ENCODE data around the gene KRT17.
"Not testable (repeated sequence)": the region's sequence is repeated elsewhere in the genome, so short reads cannot be mapped to it uniquely, and the experiment has no call there.

KRT17 gene

DNA sequence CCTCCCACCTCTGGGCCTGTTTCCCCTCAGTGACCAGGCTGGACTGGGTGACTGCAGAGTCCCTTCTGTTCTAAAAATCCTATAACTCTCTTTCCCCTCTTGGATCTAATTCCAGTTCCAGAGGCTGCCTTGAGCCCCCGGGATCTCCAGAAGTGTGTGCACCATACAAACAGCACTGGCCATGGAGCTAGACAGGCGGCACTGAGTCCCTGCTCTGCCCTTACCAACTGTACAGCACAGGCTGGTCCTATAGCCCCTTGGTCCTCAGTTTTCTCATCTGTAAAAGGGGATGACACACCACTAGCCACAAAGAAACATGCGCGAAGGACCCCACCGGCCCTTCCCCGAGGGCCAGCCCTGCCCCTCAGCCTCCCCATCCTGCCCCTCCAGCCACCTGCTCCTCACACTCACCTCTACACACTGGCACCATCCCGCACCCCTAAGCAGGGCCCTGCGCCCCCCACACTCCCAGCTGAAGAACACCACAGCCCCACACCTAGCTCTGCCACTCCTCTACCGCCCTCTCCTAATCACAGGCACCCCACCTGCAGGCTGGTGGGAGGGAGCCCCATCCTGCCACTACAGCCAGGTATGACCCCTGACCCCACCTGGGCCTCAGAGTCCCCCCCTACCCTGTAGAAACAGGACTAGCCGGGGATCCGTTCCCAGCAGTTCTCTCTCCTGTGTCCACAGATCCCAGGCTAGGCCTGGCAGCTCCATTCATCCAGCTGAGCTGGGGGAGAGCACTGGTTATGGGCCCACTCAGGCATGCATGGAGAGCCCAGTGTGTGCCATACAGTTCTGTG lies 10.9 kb downstream of the KRT17 start:
- no peak for DNase-seq
- intact Hi-C loops (cut with DNase I), result no loop called here

DNA sequence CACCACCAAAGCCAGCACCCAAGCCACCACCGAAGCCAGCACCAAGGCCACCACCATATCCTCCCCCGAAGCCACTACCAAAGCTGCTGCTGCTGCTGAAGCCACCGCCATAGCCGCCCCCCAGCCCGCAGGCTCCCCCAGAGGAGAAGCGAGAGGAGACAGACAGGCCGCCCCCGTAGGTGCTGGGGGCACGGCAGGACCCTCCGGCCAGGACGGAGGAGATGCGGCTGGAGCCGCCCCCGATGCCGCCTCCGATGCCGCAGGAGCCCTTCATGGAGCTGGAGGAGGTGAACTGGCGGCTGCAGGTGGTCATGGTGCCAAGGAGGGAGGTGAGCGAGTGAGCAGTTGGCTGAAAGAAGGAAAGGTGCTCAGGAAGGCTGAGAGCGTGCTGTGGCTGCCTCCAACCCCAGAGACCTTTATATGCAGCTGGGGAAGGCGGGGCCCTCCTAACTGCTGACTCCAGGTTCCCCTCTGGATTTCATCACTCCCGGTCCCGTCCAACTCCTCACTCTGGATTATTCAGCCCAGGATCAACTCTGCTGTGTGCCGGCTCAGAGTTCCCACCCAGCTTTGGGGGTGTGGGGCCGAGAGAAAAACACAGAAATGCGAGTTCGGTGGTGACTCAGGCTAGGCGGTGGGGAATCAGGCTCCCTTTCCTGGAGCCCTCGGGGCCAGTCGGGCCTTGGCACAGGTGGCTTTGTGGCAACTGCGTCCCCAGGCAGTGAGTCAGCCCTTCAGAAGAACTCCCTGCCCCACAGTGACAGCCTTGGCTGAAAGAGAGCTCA lies 11.8 kb downstream of the KRT17 start, which contains the start of gene KRT16:
TSS of gene KRT16 (minus strand) at position 392 of the 785 bp plus-strand sequence. CDS start at position 313, 79 bp downstream.
- DNase-seq; intact Hi-C loops (cut with DNase I): not testable (repeated sequence)

DNA sequence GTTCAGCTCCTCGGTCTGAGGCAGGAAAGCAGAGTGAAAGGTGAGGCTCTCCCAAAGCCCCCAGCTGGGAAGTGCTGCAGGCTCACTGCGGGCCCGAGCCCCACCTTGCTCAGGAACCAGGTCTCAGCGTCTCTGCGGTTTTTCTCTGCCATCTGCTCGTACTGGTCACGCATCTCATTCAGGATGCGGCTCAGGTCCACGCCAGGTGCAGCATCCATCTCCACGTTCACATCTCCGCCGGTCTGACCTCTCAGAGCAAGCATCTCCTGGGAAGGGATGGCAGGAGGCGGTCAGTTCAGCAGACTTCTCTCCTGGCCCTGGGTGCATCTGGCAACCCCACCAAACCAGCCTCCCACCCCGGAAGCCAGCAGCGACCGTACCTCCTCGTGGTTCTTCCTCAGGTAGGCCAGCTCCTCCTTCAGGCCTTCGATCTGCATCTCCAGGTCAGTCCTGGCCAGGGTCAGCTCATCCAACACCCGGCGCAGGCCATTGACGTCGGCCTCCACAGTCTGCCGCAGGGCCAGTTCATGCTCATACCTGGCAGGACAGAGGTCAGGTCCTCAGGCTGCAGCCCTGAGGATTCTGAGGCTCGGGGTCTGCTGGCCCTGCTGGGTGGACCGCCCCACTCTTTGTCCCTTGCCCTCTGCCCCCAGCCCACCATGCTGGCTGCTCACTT lies 13.3 kb downstream of the KRT17 start:
- DNase-seq, result no peak
- intact Hi-C loops (cut with DNase I), result no loop called here

DNA sequence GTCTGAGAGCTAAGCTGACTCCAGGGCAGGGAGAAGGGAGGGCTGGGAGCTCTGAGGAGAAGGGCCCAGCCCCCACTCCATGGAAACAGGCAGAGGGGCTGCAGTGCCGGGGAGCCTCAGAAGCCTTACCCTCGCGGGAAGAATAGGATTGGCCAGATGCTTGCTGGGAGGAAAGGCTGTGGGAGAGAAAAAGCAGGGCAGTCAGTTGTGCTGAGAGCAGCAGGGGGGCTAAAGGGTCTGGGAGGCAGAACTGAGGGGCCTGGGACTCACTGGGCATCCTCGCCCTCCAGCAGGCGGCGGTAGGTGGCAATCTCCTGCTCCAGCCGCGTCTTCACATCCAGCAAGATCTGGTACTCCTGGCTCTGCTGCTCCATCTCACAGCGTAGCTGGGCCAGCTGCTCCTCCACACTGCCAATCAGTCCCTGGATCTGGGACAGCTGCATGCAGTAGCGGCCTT lies 14.3 kb downstream of the KRT17 start:
- DNase-seq, result not testable (repeated sequence)

DNA sequence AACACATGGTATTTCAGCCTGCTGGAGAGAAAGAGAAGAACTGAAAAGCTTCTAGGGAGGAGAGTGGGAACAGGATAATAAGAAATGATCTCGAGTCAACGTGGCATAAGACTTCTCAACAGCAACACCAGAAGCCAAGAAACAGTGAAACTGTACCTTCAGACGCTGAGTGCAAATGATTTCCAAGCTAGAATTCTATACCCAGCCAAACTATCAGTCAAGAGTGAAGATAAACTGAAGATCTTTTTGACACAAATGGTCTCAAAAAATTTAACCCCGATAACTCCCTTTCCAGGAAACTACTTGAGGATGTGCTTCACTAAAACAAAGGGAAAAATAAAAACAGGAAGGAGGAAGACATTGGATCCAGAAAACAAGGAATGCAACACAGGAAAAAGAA lies 17.4 kb downstream of the KRT17 start:
- DNase-seq; intact Hi-C loops (cut with DNase I): not testable (repeated sequence)

More for the DNA sequence above, 14.3 kb downstream of the KRT17 start:
- intact Hi-C loops (cut with DNase I), result not testable (repeated sequence)

DNA sequence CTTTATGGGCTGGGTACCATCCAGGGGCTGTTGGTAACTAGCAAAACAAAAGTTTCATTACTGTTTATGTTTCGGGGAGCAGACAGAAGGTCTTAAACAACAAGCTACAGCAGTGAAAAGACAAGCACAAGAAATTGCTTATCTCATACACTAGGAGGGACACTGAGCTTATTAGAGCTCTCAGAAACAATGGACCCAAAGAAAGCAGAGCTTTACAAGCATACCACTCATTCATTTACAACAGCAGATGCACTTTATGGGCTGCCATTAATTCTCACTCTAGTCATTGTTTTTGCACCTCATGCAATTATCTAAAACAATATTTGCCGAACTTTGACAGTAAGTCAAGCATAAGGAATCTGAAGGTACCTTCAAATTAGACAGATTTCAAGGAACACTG lies 21.9 kb downstream of the KRT17 start:
- DNase-seq, result no peak
- intact Hi-C loops (cut with DNase I), result no loop called here

DNA sequence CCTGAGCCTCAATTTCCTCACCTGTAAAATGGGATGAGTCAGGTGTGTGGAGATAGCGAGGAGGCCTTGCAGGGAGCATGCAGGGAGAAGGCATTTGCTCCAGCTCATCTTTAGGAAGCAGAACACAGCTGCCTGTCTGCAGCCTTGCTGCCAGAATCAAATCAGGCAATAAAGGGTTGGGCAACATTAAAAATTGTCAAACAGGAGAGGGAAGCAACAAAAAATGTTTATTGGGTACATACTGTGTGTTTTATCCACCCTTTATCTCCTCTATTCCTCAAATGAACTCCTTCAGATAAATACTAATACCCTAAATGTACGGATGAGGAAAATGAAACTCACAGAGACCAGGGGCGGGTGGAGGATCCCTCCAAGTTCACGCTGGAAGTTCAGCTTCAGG lies 24.1 kb downstream of the KRT17 start:
- intact Hi-C loops (cut with DNase I), result no loop called here
- no peak for DNase-seq

DNA sequence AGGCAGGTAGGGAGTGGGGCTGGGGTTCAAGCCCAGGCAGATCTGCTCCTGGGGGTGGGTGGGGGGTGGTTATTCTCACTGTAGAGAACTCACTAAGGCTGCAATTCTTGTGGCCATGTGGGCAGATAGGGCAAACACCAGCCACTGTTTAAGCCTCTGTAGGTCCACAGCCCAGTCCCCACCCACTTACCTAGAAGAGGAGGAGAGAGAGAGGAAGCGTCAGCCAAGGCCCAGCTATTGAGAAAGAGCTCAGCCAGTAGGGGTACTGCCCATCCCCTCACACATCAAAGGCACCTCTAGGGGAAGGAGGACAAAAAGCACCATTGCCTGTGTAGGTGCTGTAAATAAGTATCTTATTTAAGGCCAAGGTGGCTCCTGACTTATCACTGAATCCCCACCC lies 24.7 kb downstream of the KRT17 start:
- no peak for DNase-seq
- intact Hi-C loops (cut with DNase I), result no loop called here

DNA sequence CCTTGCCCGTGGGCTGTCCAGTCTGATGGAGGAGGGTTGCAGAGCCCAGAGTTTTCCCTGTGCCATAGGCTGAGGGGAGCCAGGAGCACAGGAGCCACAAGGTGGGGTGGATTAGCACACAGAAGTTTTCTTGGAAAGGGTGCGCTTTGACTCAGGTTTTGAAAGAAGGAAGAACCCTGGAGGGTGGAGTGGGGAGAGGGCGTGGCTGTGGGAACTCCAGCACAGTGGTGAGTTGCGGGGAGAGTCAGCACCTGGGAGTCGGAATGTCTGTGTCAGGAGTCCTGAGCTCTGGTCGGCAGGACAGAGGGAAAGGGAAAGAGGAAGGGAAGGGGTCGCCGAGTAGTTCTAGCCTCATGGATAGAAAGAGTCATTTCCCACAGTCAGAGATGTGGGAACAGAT lies 28.8 kb downstream of the KRT17 start:
- intact Hi-C loops (cut with DNase I), result no loop called here

DNA sequence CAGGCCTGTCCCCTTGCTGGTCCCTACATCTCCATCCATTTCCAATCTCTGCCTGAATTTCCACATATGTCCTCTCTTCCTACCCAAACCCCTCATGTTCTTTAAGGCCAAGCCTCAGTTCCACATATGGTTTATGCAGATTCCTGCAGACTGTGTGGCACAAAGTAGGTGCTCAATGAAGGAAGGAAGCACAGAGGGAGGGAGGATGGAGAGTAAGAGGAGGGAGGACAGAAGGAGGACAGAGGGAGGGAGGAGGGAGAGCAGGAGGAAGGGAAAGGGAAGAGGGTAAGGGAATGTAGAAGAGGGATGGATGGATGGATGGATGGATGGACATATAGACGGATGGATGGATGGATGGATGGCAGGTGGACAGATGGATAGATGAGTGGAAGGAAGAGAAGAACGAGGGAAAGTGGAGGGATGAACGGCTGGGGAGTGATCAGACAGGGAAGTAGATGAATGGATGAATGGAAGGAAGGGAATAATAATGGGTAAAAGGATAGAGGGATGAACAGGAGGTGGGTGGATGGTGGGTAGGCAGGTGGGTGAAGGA lies 29.9 kb downstream of the KRT17 start:
- DNase-seq, result no peak
- intact Hi-C loops (cut with DNase I), result no loop called here

More for the DNA sequence above, 28.8 kb downstream of the KRT17 start:
- no peak for DNase-seq

DNA sequence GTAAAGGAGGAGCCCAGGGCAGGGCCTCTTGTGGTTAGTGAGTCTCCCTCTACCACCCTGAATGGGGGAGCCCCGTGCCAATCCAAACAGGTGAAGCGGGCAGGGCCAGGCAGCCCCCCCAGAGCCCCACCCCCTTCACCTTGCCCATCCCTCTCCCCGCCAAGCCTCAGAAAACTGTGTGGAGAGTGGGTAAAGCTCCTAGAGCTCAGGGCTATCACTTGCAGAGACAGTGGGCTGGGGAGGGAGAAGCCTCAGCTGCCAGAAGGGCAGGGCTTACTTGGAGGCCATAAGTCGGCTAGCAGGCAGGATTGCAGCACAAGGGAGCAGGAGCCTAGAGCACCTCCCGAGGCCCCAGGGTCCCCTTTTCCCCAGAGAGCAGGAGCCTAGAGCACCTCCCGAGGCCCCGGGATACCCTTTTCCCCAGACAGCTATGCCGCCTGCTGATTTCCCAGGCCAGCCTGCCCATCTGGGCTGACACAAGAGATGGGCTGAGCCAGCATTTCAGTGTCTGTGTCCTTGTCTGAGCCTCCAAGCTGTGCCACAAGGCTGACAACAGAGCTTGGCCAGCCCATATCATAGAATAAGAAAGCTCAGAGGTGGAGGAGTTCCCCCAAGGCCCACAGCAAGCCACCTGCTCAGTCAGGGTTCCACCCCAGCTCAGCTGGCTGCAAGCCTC lies 30.9 kb downstream of the KRT17 start:
- intact Hi-C loops (cut with DNase I), result no loop called here
- DNase-seq, result no peak

DNA sequence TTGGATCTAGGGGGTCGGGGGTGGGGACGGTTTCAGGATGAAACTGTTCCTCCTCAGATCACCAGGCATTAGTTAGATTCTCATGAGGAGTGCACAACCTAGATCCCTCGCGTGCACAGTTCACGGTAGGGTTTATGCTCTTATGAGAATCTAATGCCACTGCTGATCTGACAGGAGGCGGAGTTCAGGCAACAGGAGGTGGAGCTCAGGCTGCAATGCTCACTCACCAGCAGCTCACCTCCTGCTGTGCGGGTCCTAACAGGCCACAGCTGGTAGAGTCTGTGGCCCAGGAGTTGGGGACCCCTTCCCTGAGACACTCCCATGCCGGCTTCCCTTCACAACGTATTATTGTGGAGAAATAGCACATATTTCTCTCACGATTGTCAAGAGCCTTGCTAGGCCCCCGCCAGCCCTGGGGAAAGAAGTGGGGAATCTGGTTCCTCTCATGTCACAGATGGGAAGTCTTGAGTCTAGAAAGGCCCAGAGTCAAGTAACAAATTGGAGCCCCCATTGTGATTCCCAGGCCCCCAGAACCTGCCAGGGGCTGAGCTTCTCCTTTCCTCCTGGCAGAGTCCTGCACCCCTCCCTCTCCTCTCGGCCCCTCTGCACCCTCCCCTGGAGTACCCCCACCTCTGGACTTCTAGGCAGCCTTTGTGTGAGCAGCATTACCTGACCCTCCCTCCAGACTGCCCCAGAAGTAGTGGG lies 31.6 kb downstream of the KRT17 start:
- intact Hi-C loops (cut with DNase I), result no loop called here
- no peak for DNase-seq

DNA sequence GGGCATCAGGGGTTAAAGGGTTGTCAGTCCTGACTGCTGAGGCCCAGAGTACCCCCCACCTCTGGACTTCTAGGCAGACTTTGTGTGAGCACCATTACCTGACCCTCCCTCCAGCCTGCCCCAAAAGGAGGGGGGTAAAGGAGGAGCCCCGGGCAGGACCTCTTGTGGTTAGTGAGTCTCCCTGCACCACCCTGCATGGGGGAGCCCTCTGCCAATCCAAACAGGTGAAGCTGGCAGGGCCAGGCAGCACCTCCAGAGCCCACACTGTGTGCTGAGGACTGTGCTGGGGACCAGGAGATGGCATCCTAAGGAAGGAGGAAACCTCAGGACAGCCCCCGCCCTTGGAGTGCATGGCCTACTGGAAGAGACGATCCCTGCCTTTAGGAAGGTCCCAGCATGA lies 35.1 kb downstream of the KRT17 start:
- DNase-seq, result no peak
- intact Hi-C loops (cut with DNase I), result no loop called here

DNA sequence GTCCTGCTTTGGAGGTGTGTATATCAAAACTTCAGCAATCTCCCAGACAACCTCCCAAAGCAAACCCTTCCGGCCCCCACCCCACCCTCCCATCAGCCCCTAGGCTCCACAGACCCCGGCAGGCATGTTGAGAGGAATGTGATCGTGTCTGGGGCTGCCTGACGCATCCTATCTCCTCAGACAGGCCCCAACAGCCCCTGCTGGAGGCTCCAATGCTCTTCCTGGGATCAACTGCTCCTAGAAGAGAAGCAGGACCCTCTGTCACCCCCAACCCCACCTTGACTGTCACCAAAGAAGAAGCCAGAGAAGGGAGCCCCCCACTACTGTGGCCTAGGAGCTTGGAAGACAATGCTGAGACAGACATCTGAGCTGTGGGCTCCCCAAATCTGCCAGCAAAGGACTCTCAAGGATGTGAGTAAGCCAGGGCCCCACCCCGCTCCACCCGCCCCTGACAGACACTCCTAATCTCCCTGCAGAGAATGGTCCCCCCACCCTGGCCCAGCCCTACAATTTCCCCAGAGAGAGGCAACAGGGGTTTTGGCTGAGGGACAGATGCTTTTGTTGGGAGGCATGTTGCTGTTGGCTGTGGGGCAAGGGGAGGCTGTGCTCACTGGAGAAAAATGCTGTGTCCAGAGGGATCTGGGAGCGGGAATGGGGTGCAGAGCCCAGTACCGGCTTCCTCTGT lies 36.1 kb downstream of the KRT17 start:
- no peak for DNase-seq
- intact Hi-C loops (cut with DNase I), result no loop called here

DNA sequence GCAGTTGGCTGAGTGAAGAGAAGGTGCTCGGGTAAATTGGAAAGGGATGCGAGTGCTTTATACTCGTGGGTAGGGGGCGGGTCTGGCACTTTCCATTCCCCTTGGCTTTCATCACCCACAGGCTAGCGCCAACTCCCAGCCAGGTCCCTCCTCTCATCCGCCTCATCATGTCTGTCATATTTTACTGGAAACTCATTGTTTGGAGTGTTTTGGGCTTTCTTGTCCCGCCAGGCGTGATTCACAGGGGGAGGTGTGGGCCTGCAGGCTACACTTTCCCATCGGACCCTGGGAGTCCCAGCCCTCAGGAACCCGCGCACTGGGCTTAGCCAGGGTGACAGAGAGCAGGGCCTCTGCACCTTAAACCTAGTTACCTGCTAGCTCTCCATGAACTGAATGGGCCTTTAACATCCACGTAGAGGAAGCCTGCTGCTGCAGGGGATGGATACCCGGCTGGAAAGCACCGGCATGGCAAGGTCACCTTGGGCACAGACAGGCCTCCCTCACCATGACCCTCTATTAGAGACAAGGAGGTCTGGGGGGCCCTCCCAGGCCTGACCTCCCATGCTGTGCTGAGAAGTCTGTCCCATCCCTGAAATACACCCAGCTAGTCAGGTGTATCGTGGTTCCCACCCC lies 37.4 kb downstream of the KRT17 start, which contains the start of gene KRT14:
TSS of gene KRT14 (minus strand) at position 33 of the 633 bp plus-strand sequence. CDS start 61 bp downstream, outside the sequence.
- DNase-seq, result no peak
- intact Hi-C loops (cut with DNase I), result no loop called here

DNA sequence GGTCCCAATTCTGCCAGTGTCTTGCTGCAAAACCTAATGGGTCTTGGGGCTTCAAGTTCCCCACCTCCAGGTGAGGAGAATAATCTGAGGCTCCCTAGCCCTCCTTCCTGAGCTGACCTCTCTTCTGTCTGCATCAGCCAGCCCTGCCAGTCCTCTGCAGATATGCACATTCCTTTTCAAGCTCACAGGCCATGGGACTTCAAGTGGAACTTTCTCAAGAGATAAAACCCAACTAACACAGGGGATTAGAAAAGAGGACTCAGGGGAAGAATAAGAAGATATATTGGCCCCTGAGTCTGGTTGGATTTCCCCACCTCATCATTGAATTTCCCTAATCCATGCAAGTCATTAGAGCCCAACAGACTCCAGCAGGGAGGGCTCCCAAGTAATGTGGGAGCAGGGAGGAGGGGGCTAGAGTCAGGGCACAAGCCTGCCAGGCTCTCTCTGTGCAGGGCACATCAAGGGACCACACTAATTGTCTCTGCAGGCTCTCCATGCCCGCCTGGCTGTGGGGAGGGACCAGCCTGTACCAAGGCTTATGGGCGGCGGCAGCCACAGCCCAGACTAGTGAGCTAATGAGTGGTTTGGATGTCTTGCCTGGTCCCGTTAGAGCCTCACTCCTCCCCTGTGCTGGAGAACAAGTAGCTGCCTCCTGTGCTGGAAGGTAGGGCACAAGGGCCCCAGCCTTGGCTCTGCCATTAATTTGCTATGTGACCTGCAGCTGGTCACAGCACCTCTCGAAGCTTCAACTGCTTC lies 38.9 kb downstream of the KRT17 start:
- DNase-seq, result no peak
- intact Hi-C loops (cut with DNase I), result no loop called here
